GM18520 (cell line): ENCODE data around the gene FADS1.

Experiments
- ATAC-seq: cut with Tn5 transposase; IDR thresholded peaks from one replicate; pipeline ENCODE4 v1.9.1; 2021; ENCODE audit not compliant: unreplicated experiment

The FADS1 gene

GRCh38 chr11:61827571-61828378, 11.0 kb upstream of the FADS1 start, which contains the start of gene FADS2:
TSS of gene FADS2 (plus strand) at chr11:61828300. CDS start at chr11:61828391, 91 bp downstream.
- ATAC-seq = peak; percentile 58

GRCh38 chr11:61826930-61827570, 10.2 kb upstream of the FADS1 start:
- no peak for ATAC-seq

- ATAC-seq = no peak
These were observed 3.4 kb upstream of the FADS1 start for GRCh38 chr11:61820174-61820573.

GRCh38 chr11:61817471-61818202, 834 bp upstream of the FADS1 start:
- ATAC-seq = no peak

- peak; percentile 6 for ATAC-seq
These were observed 740 bp downstream of the FADS1 start for GRCh38 chr11:61815790-61816735.

- peak; percentile 58 for ATAC-seq
These were observed 1.6 kb downstream of the FADS1 start for GRCh38 chr11:61814958-61815789.

GRCh38 chr11:61814247-61814957, 2.4 kb downstream of the FADS1 start:
- no peak for ATAC-seq

- ATAC-seq = no peak
These were observed 3.9 kb downstream of the FADS1 start for GRCh38 chr11:61812736-61813411.

- ATAC-seq = no peak
These were observed 5.0 kb downstream of the FADS1 start for GRCh38 chr11:61811831-61812230.

- ATAC-seq = no peak
These were observed 6.1 kb downstream of the FADS1 start for GRCh38 chr11:61810671-61811175.

- ATAC-seq = no peak
These were observed 10.0 kb downstream of the FADS1 start for GRCh38 chr11:61806785-61807184.

- no peak for ATAC-seq
These were observed 11.7 kb downstream of the FADS1 start for GRCh38 chr11:61805146-61805545.

- ATAC-seq = no peak
These were observed 12.7 kb downstream of the FADS1 start for GRCh38 chr11:61803889-61804647.

GRCh38 chr11:61802605-61803004, 14.2 kb downstream of the FADS1 start:
- ATAC-seq = no peak

GRCh38 chr11:61800331-61801281, 16.2 kb downstream of the FADS1 start:
- no peak for ATAC-seq

GRCh38 chr11:61799665-61800284, 17.0 kb downstream of the FADS1 start:
- no peak for ATAC-seq
